K562 (cell line): ENCODE measurements around the gene DEGS2. TPM values are rescaled to one million over a fixed set of nuclear protein-coding genes. Genes with fewer than 3 reads are reported as not detected.

Source experiments
- CUX1 ChIP-seq: fragments of 200-800 bp; sonication (Bioruptor generic); IDR thresholded peaks from 2 replicates; pipeline ENCODE4 v1.6.1; 2016; ENCODE audit warnings: missing genetic modification characterization, missing compliant biosample characterization
- EWSR1 ChIP-seq: fragments of 450-650 bp; IDR thresholded peaks from 2 replicates; pipeline ENCODE4 v1.6.1; 2018; ENCODE audit warnings: borderline replicate concordance, mild to moderate bottlenecking, low read depth, moderate library complexity; ENCODE audit not compliant: partially characterized antibody
- FOXK1 ChIP-seq: sonication (generic); formaldehyde crosslinking; IDR thresholded peaks from 2 replicates; pipeline ENCODE4 v1.8.0; 2022; ENCODE audit warnings: missing genetic modification reagents, mild to moderate bottlenecking, borderline replicate concordance
- KAT7 ChIP-seq: sonication (generic); formaldehyde crosslinking; IDR thresholded peaks from 2 replicates; pipeline ENCODE4 v1.8.0; 2022; ENCODE audit warnings: missing genetic modification reagents, mild to moderate bottlenecking, borderline replicate concordance
- KDM1A ChIP-seq, 2 experiments: fragments of 450-650 bp; IDR thresholded peaks; 2 replicates each; pipeline ENCODE4 v1.6.1; 2016; ENCODE audit warnings: mild to moderate bottlenecking in 2 of 2
- MAFG ChIP-seq: fragments of 450-650 bp; conservative IDR thresholded peaks from 2 replicates; pipeline ENCODE4 v1.6.1; 2016; ENCODE audit warnings: missing genetic modification characterization, missing compliant biosample characterization
- MAX ChIP-seq: sonication (generic); formaldehyde crosslinking; IDR thresholded peaks from 2 replicates; pipeline ENCODE4 v1.9.0; 2022; ENCODE audit warnings: mild to moderate bottlenecking, missing genetic modification reagents
- MBD1 ChIP-seq: fragments of 250-450 bp; sonication (Bioruptor Pico); IDR thresholded peaks from 2 replicates; pipeline ENCODE4 v1.8.0; 2022; ENCODE audit warnings: inconsistent platforms
- MLX ChIP-seq, 2 experiments: fragments of 450-650 bp in 1 of 2; sonication (generic) in 1 of 2; formaldehyde crosslinking; conservative IDR thresholded peaks; 2 replicates each; pipeline versions ENCODE4 v1.4.0 to v1.8.1; 2020 to 2022; ENCODE audit warnings: mild to moderate bottlenecking in 1 of 2, missing genetic modification reagents in 1 of 2
- POLR2H ChIP-seq: IDR thresholded peaks from 2 replicates; pipeline ENCODE4 v1.6.1; 2016; ENCODE audit warnings: missing genetic modification characterization, low read depth, mild to moderate bottlenecking, control low read depth, missing compliant biosample characterization, moderate library complexity
- PRMT5 ChIP-seq: sonication (generic); formaldehyde crosslinking; IDR thresholded peaks from 2 replicates; pipeline ENCODE4 v1.5.0; 2020; ENCODE audit warnings: missing genetic modification reagents
- RB1 ChIP-seq: fragments of 450-650 bp; IDR thresholded peaks from 2 replicates; pipeline ENCODE4 v1.6.1; 2017; ENCODE audit warnings: low read depth, mild to moderate bottlenecking
- SMAD4 ChIP-seq: fragments of 250-450 bp; sonication (Bioruptor Pico); conservative IDR thresholded peaks from 2 replicates; pipeline ENCODE4 v1.8.0; 2021; ENCODE audit warnings: inconsistent platforms, mild to moderate bottlenecking, moderate library complexity
- SUPT5H ChIP-seq: fragments of 450-650 bp; IDR thresholded peaks from 2 replicates; pipeline ENCODE4 v1.6.1; 2016
- UBTF ChIP-seq, 2 experiments: IDR thresholded peaks; 2 replicates each; pipeline ENCODE4 v1.6.1; 2012; ENCODE audit warnings: improper control_type of control experiment in 2 of 2, low read depth in 2 of 2, low read length in 2 of 2, borderline replicate concordance in 1 of 2
- ZNF507 ChIP-seq: conservative IDR thresholded peaks from 2 replicates; pipeline ENCODE4 v1.6.1; 2017; ENCODE audit warnings: missing genetic modification characterization, missing compliant biosample characterization
- polyA plus RNA-seq, 8 experiments: library from polyadenylated mRNA; depleted of rRNA in 4 of 8; stranded (reverse) in 5 of 8; unstranded in 3 of 8; fragments of >200 nt; fragmentation: Nextera tagmentation in 2 of 8; fragmentation: Illumina TruSeq in 1 of 8; extraction: Ambion mirVana in 2 of 8; extraction: Trizol in 1 of 8; gene quantifications; 2 replicates each; pipeline versions ENCODE4 v1.2.1 to v1.2.3, GENCODE V29; 2011 to 2014; ENCODE audit warnings: inconsistent platforms in 1 of 8, missing spikeins in 1 of 8
- total RNA-seq, 7 experiments: library from RNA; depleted of rRNA in 6 of 7; stranded (reverse); fragments of >200 nt in 6 of 7; fragmentation: Illumina TruSeq in 2 of 7; extraction: Trizol in 2 of 7; gene quantifications; 2 replicates each; pipeline versions ENCODE4 v1.2.1 to v1.2.3, GENCODE V29; 2011 to 2021; ENCODE audit warnings: low replicate concordance in 1 of 7

DEGS2 gene
- total and polyA plus RNA-seq, 9 of the 15 experiments (the other 6 are each of a cell fraction or from before 2014, with no cell fraction given), result 0.22 to 2.9 (median 0.70) TPM

- TF ChIP-seq CUX1 (CRISPR knock-in tag) (no peak), KAT7 (CRISPR knock-in tag) (peak; percentile 70; the same call in 1 of the 2 replicates), ZNF507 (no peak), POLR2H (tag) (no peak), UBTF (IDR thresholded peaks at IDR 0.05; ENCODE audit: borderline replicate concordance in 1 of 2, low read depth in 2 of 2, low read length in 2 of 2) (0 out of 4 replicates have a peak, but pooled peaks of 1 of the 2 experiments have one; percentile 36), SUPT5H (peak; percentile 67), MBD1 (CRISPR knock-in tag) (no peak), KDM1A (IDR thresholded peaks at IDR 0.05) (no peak), FOXK1 (CRISPR knock-in tag) (peak; percentile 52; the same call in 1 of the 2 replicates), SMAD4 (CRISPR knock-in tag) (peak; percentile 77), RB1 (no peak), MLX (CRISPR knock-in tag; conservative IDR thresholded peaks at IDR 0.05) (no peak), MAFG (tag) (no peak), MAX (CRISPR knock-in tag) (peak; percentile 84), EWSR1 (no peak), PRMT5 (no peak)
Observed at GRCh38 chr14:100142073-100143040, 17.1 kb downstream of the DEGS2 start (continued).
